SK-N-DZ (cell line): ENCODE measurements around the gene ALK.

Experiments
- DNase-seq: peaks from one replicate; pipeline ENCODE4 v3.0.0-alpha.2; 2015; ENCODE audit warnings: low spot score

Gene ALK

GRCh38 chr2:29902356-29902755, 19.0 kb downstream of the ALK start:
- no peak for DNase-seq

GRCh38 chr2:29900971-29901633, 20.3 kb downstream of the ALK start:
- no peak for DNase-seq

- no peak for DNase-seq
Measured at GRCh38 chr2:29898999-29899398, 22.4 kb downstream of the ALK start.

GRCh38 chr2:29894822-29895614, 26.4 kb downstream of the ALK start:
- no peak for DNase-seq

GRCh38 chr2:29892585-29893259, 28.7 kb downstream of the ALK start:
- DNase-seq = no peak

- no peak for DNase-seq
Measured at GRCh38 chr2:29881089-29881730, 40.2 kb downstream of the ALK start.

GRCh38 chr2:29880084-29880483, 41.3 kb downstream of the ALK start:
- no peak for DNase-seq

GRCh38 chr2:29879456-29879855, 41.9 kb downstream of the ALK start:
- DNase-seq = no peak

- DNase-seq = no peak
Measured at GRCh38 chr2:29878898-29879297, 42.5 kb downstream of the ALK start.

- DNase-seq = no peak
Measured at GRCh38 chr2:29876374-29876773, 45.0 kb downstream of the ALK start.

- no peak for DNase-seq
Measured at GRCh38 chr2:29874745-29875144, 46.6 kb downstream of the ALK start.

- no peak for DNase-seq
Measured at GRCh38 chr2:29872870-29873269, 48.5 kb downstream of the ALK start.

GRCh38 chr2:29871541-29871940, 49.8 kb downstream of the ALK start:
- no peak for DNase-seq

GRCh38 chr2:29865512-29865911, 55.9 kb downstream of the ALK start:
- no peak for DNase-seq

- DNase-seq = no peak
Measured at GRCh38 chr2:29864988-29865387, 56.4 kb downstream of the ALK start.

GRCh38 chr2:29855924-29856639, 65.3 kb downstream of the ALK start:
- no peak for DNase-seq

GRCh38 chr2:29850794-29851193, 70.6 kb downstream of the ALK start:
- DNase-seq = no peak

- DNase-seq = no peak
Measured at GRCh38 chr2:29848566-29849310, 72.6 kb downstream of the ALK start.

- no peak for DNase-seq
Measured at GRCh38 chr2:29847886-29848285, 73.5 kb downstream of the ALK start.

GRCh38 chr2:29844713-29845326, 76.6 kb downstream of the ALK start:
- no peak for DNase-seq
